Trophoblast cell (in vitro differentiated cells and primary cell): ENCODE results near the gene TMPRSS6.
"Not testable (repeated sequence)": the region's sequence is repeated elsewhere in the genome, so short reads cannot be mapped to it uniquely, and the experiment has no call there.

Experiments
- DNase-seq, 2 donors: peaks; one replicate each; pipeline ENCODE4 v3.0.0-alpha.2; 2016
- H2AFZ ChIP-seq: 2 replicates; pipeline ENCODE4 v1.6.1; 2013; ENCODE audit warnings: low read length, moderate library complexity, mild to moderate bottlenecking; ENCODE audit not compliant: insufficient read depth, poor library complexity
- H2AK5ac ChIP-seq: 2 replicates; pipeline ENCODE4 v1.6.1; 2013; ENCODE audit warnings: mild to moderate bottlenecking, low read length
- H2BK120ac ChIP-seq: 2 replicates; pipeline ENCODE4 v1.6.1; 2013; ENCODE audit warnings: low read length, mild to moderate bottlenecking, moderate library complexity; ENCODE audit not compliant: insufficient read depth, poor library complexity
- H2BK12ac ChIP-seq: 2 replicates; pipeline ENCODE4 v1.6.1; 2013; ENCODE audit warnings: mild to moderate bottlenecking, low read length, moderate library complexity
- H2BK5ac ChIP-seq: 2 replicates; pipeline ENCODE4 v1.6.1; 2013; ENCODE audit warnings: low read length, low read depth, moderate library complexity, mild to moderate bottlenecking; ENCODE audit not compliant: poor library complexity
- H3K14ac ChIP-seq: 2 replicates; pipeline ENCODE4 v1.6.1; 2013; ENCODE audit warnings: mild to moderate bottlenecking, low read length
- H3K18ac ChIP-seq: 2 replicates; pipeline ENCODE4 v1.6.1; 2013; ENCODE audit warnings: mild to moderate bottlenecking, low read length
- H3K23ac ChIP-seq: 2 replicates; pipeline ENCODE4 v1.6.1; 2013; ENCODE audit warnings: low read length
- H3K27ac ChIP-seq: 2 replicates; pipeline ENCODE4 v1.5.1; 2013; ENCODE audit warnings: low read depth, mild to moderate bottlenecking, inconsistent platforms, low read length, moderate library complexity
- H3K27me3 ChIP-seq: 2 replicates; pipeline ENCODE4 v1.6.1; 2013; ENCODE audit warnings: inconsistent platforms, mild to moderate bottlenecking, low read length, moderate library complexity; ENCODE audit not compliant: insufficient read depth
- H3K36me3 ChIP-seq, 2 experiments: 1 replicate in 1 of 2; 2 replicates in 1 of 2; pipeline ENCODE4 v1.6.1; 2013; ENCODE audit warnings: low read length in 2 of 2, mild to moderate bottlenecking in 2 of 2, moderate library complexity in 1 of 2; ENCODE audit not compliant: insufficient read depth in 2 of 2, control insufficient read depth in 1 of 2
- H3K4ac ChIP-seq: 2 replicates; pipeline ENCODE4 v1.6.1; 2013; ENCODE audit warnings: low read depth, mild to moderate bottlenecking, low read length, moderate library complexity
- H3K4me1 ChIP-seq, 2 experiments: 1 replicate in 1 of 2; 2 replicates in 1 of 2; pipeline ENCODE4 v1.6.1; 2013; ENCODE audit warnings: low read length in 2 of 2, mild to moderate bottlenecking in 2 of 2, moderate library complexity in 1 of 2; ENCODE audit not compliant: insufficient read depth in 2 of 2, control insufficient read depth in 1 of 2
- H3K4me2 ChIP-seq: 2 replicates; pipeline ENCODE4 v1.6.1; 2013; ENCODE audit warnings: inconsistent platforms, mild to moderate bottlenecking, low read length, moderate library complexity
- H3K4me3 ChIP-seq: 2 replicates; pipeline ENCODE4 v1.5.1; 2013; ENCODE audit warnings: mild to moderate bottlenecking, low read depth, low read length, inconsistent platforms
- H3K79me1 ChIP-seq: one replicate; pipeline ENCODE4 v1.6.1; 2013; ENCODE audit warnings: low read length
- H3K79me2 ChIP-seq: 2 replicates; pipeline ENCODE4 v1.6.1; 2013; ENCODE audit warnings: low read length, mild to moderate bottlenecking; ENCODE audit not compliant: control insufficient read depth, insufficient read depth, poor library complexity
- H3K9ac ChIP-seq: 2 replicates; pipeline ENCODE4 v1.6.1; 2013; ENCODE audit warnings: mild to moderate bottlenecking, low read length
- H3K9me3 ChIP-seq: 2 replicates; pipeline ENCODE4 v1.6.1; 2013; ENCODE audit warnings: low read depth, mild to moderate bottlenecking, control low read depth, inconsistent platforms, low read length; ENCODE audit not compliant: insufficient read depth
- H4K12ac ChIP-seq: 2 replicates; pipeline ENCODE4 v1.6.1; 2013; ENCODE audit warnings: low read depth, mild to moderate bottlenecking, low read length, moderate library complexity
- H4K8ac ChIP-seq: 2 replicates; pipeline ENCODE4 v1.6.1; 2013; ENCODE audit warnings: low read depth, mild to moderate bottlenecking, low read length, moderate library complexity
- H4K91ac ChIP-seq: one replicate; pipeline ENCODE4 v1.6.1; 2013; ENCODE audit warnings: low read depth, mild to moderate bottlenecking, low read length, moderate library complexity
- whole genome bisulfite sequencing: extraction: QIAGEN DNeasy Blood & Tissue Kit; methylation state at CpG from one replicate; pipeline ENCODE4 v1.1.7; 2013; ENCODE audit warnings: missing lambda C conversion rate; ENCODE audit not compliant: insufficient read length, insufficient coverage; ENCODE audit errors: extremely low coverage; 5-methylcytosine and 5-hydroxymethylcytosine counted together

TMPRSS6 gene

DNA sequence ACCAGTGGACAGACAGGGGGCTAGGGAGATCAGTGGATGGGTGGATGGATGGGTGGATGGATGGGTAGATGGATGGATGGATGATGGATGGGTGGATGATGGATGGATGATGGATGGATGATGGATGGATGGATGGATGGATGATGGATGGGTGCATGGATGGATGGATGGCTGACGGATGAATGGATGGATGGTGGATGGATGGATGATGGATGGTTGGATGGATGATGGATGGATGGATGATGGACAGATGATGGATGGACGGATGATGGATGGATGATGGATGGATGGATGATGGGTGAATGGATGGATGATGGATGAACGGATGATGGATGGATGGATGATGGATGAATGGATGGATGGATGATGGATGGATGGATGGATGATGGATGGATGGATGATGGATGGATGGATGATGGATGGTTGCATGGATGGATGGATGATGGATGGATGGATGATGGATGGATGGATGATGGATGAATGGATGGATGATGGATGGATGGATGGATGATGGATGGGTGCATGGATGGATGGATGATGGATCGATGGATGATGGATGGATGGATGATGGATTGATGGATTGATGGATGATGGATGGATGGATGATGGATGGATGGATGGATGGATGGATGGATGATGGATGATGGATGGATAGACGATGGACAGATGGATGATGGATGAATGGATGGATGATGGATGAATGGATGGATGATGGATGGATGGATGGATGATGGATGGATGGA lies 37.5 kb downstream of the TMPRSS6 start:
- peaks cover 14% of the 10 kb centered on the region for H3K27me3 ChIP-seq
- not testable (repeated sequence) for H3K18ac ChIP-seq, H2BK5ac ChIP-seq, H2BK120ac ChIP-seq, H4K91ac ChIP-seq, H3K79me1 ChIP-seq, H3K9me3 ChIP-seq, H3K27ac ChIP-seq, H2AFZ ChIP-seq, H3K4me3 ChIP-seq, H2BK12ac ChIP-seq, H4K12ac ChIP-seq, H3K4ac ChIP-seq, H3K79me2 ChIP-seq, H3K4me2 ChIP-seq, H4K8ac ChIP-seq, H2AK5ac ChIP-seq, DNase-seq, H3K4me1 ChIP-seq, H3K23ac ChIP-seq, H3K36me3 ChIP-seq, H3K9ac ChIP-seq, H3K14ac ChIP-seq
- 100% methylated on average over 5 of the region's 5 CpGs for WGBS

DNA sequence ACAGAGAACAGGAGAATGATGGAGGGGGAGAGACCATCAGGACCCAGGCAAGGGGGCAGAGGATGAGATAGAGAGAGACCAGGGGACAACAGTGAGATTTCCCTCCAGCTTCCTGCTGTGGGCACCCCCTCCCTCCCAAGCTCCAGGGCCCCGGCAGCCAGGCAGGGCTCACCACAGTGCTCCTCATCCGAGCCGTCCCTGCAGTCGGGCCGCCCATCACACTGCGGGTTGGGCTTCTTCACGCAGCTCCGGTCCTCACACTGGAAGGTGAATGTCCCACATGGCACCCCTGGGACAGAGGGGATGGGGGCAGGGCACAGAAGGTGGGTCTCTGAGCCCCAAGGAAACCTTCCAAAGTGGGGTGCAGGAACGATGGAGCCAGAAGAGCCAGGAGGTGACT lies 38.8 kb downstream of the TMPRSS6 start:
- Histone ChIP-seq H4K8ac (no peak overlapping the region), H3K18ac (no peak overlapping the region), H3K79me2 (no peaks in the 10 kb centered on the region), H4K12ac (no peak overlapping the region), H2BK12ac (no peak overlapping the region), H3K9me3 (peaks cover 3% of the 10 kb centered on the region), H2AK5ac (no peak overlapping the region), H3K9ac (no peak overlapping the region), H3K27me3 (peaks cover 14% of the 10 kb centered on the region), H4K91ac (no peak overlapping the region), H3K23ac (no peak overlapping the region), H3K4ac (no peak overlapping the region), H3K79me1 (no peaks in the 10 kb centered on the region), H3K4me3 (no peak overlapping the region), H2AFZ (no peak overlapping the region), H3K4me1 (no peaks in the 10 kb centered on the region), H2BK5ac (no peak overlapping the region), H3K14ac (no peak overlapping the region), H2BK120ac (no peak overlapping the region), H3K36me3 (no peaks in the 10 kb centered on the region), H3K4me2 (no peak overlapping the region), H3K27ac (no peak overlapping the region)
- DNase-seq: no peak
- no CpG with 5 or more reads among the region's 9 CpGs for WGBS

DNA sequence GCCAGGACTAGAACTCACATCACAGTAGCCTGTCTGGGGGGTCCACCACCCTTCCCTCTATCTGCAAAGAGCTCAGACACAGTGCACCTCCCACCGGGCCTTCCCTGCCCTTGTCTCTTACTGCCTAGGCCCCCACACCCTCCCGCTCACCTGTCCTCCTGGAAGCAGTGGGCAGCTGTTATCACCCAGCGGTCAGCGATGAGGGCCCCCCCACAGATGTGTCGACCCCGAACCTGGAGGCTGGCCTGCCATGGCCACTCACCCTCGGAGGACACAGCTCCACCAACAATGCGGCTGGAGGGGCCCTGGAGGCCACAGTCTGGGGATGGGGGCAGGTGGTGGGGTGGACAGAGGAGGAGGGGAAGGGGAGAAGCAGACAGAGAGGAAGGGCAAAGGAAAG lies 39.2 kb downstream of the TMPRSS6 start:
- H2BK5ac ChIP-seq: no peak overlapping the region
- H3K79me1 ChIP-seq: no peaks in the 10 kb centered on the region
- H3K27me3 ChIP-seq: peaks cover 14% of the 10 kb centered on the region
- no peak overlapping the region for H4K8ac ChIP-seq
- H3K4ac ChIP-seq: no peak overlapping the region
- H3K4me2 ChIP-seq: no peak overlapping the region
- no peaks in the 10 kb centered on the region for H3K79me2 ChIP-seq
- no peaks in the 10 kb centered on the region for H3K36me3 ChIP-seq
- H3K9me3 ChIP-seq: peaks cover 3% of the 10 kb centered on the region
- no peak overlapping the region for H2BK12ac ChIP-seq
- no CpG with 5 or more reads among the region's 8 CpGs for whole genome bisulfite sequencing
- H3K4me1 ChIP-seq: no peaks in the 10 kb centered on the region
- H4K91ac ChIP-seq: no peak overlapping the region
- H3K23ac ChIP-seq: no peak overlapping the region
- H3K4me3 ChIP-seq: no peak overlapping the region
- no peak overlapping the region for H3K18ac ChIP-seq
- H3K27ac ChIP-seq: no peak overlapping the region
- no peak overlapping the region for H4K12ac ChIP-seq
- no peak overlapping the region for H3K9ac ChIP-seq
- H2AFZ ChIP-seq: no peak overlapping the region
- no peak for DNase-seq
- H2AK5ac ChIP-seq: no peak overlapping the region
- no peak overlapping the region for H3K14ac ChIP-seq
- H2BK120ac ChIP-seq: no peak overlapping the region

DNA sequence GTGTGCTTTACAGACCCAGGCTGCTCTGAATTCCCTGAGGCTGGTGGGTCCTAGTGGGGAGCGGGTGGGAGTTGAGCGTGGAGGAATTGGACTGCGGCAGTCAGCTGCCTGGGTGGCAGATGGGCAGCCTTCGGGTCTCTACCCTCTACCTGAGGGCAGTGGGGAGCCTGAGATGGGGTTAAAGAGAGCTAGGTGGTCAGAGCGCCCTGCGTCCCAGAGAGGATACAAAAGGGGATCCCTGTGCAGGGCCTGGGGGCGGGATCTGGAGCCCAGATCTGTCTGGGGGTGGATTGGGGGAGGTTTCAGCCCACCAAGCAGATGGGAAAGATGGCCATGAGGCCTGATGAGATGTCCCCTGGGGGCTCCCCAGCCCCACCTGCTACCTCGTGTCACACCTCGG lies 39.8 kb downstream of the TMPRSS6 start:
- Histone ChIP-seq H3K79me2 (no peaks in the 10 kb centered on the region), H2AFZ (no peak overlapping the region), H3K4me2 (no peak overlapping the region), H3K4me3 (no peak overlapping the region), H4K91ac (no peak overlapping the region), H3K18ac (no peak overlapping the region), H3K4ac (no peak overlapping the region), H2BK12ac (no peak overlapping the region), H3K14ac (no peak overlapping the region), H4K8ac (no peak overlapping the region), H4K12ac (no peak overlapping the region), H3K27me3 (peaks cover 14% of the 10 kb centered on the region), H3K9ac (no peak overlapping the region), H3K79me1 (no peaks in the 10 kb centered on the region), H2AK5ac (no peak overlapping the region), H3K36me3 (no peaks in the 10 kb centered on the region), H3K4me1 (no peaks in the 10 kb centered on the region), H3K27ac (no peak overlapping the region), H3K9me3 (peaks cover 3% of the 10 kb centered on the region), H2BK120ac (no peak overlapping the region), H3K23ac (no peak overlapping the region), H2BK5ac (no peak overlapping the region)
- DNase-seq: no peak
- no CpG with 5 or more reads among the region's 9 CpGs for WGBS
